ENCODE data around the gene PCBP3.

PCBP3 gene

DNA sequence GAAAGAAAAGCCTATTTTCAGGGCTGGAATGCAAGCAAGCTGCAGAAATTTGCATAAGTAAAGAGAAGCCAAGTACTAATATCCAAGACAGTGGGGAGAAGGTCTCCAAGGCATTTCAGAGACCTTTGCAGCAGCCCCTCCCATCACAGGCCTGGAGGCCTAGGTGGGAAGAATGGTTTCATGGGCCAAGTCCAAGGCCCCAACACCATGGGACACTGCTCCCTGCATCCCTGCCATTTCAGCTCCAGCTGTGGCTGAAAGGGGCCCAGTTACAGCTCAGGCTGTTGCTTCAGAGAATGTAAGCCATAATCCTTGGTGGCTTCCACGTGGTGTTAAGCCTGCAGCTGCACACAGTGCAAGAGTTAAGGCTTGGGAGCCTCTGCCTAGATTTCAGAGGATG lies 321.1 kb downstream of the PCBP3 start:
- no peak overlapping the region for H3K4me3 ChIP-seq
- TF ChIP-seq, protein P1, sequence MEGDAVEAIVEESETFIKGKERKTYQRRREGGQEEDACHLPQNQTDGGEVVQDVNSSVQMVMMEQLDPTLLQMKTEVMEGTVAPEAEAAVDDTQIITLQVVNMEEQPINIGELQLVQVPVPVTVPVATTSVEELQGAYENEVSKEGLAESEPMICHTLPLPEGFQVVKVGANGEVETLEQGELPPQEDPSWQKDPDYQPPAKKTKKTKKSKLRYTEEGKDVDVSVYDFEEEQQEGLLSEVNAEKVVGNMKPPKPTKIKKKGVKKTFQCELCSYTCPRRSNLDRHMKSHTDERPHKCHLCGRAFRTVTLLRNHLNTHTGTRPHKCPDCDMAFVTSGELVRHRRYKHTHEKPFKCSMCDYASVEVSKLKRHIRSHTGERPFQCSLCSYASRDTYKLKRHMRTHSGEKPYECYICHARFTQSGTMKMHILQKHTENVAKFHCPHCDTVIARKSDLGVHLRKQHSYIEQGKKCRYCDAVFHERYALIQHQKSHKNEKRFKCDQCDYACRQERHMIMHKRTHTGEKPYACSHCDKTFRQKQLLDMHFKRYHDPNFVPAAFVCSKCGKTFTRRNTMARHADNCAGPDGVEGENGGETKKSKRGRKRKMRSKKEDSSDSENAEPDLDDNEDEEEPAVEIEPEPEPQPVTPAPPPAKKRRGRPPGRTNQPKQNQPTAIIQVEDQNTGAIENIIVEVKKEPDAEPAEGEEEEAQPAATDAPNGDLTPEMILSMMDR (IDR thresholded peaks at IDR 0.05): no peak

DNA sequence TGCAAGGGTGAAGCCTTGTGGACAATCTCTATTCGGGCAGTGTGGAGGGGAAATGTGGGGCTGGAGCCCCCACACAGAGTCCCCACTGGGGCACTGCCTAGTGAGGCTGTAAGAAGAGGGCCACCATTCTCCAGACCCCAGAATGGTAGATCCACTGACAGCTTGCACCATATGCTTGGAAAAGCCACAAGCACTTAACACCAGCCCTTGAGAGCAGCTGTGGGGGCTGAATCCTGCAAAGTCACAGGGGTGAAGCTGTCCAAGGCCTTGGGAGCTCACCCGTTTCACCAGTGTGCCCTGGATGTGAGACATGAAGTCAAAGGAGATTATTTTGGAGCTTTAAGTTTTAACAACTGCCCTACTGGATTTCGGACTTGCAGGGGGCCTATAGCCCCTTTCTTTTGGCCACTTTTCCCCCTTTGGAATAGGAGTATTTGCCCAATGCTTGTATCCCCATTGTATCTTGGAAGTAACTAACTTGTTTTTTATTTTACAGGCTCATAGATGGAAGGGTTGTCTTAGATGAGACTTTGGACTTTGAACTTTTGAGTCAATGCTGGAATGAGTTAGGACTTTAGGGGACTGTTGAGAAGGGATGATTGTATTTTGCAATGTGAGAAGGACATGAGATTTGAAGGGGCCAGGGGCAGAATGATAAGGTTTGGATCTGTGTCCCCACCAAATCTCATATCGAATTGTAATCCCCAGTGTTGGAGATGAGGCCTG lies 321.7 kb downstream of the PCBP3 start:
- H3K27ac ChIP-seq: no peak overlapping the region
- TF ChIP-seq, protein P1 (IDR thresholded peaks at IDR 0.05): no peak

More for the DNA sequence above, 321.1 kb downstream of the PCBP3 start:
- DNase-seq (ENCODE audit: low spot score): no peak
- H3K27ac ChIP-seq: no peak overlapping the region

DNA sequence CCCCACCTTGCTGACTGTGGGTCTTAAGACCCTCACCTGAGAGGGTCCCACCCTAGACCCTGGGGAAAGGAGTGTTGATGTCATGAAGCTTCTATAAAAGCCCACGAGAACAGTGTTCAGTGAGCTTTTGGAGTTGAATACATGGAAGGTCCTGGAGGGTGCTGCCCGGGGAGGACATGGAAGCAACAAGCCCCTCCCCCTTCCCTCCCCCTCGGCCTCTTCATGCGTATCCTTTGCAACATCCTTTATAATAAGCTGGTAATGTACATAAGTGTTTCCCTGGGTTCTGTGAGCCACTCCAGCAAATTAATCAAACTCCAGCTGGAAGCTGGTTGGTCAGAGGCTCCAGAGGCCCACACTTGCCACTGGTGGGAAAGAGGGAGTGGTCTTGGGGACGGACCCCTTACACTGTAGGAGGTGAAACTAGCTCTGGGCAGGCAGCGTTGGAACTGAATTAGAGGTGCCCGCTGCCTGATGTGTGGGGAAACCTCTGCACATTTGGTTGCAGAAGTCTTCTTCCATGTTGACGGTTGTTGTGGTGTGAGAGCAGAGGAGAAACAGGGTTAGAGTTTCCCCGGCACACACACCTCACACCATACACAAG lies 323.4 kb downstream of the PCBP3 start:
- TF ChIP-seq, protein P1 (IDR thresholded peaks at IDR 0.05): no peak
- no peak for DNase-seq (ENCODE audit: low spot score)
- Histone ChIP-seq H3K4me3 (no peak overlapping the region), H3K27ac (no peak overlapping the region)

More for the DNA sequence above, 321.7 kb downstream of the PCBP3 start:
- H3K4me3 ChIP-seq: no peak overlapping the region
- DNase-seq (ENCODE audit: low spot score): peak; percentile 72

DNA sequence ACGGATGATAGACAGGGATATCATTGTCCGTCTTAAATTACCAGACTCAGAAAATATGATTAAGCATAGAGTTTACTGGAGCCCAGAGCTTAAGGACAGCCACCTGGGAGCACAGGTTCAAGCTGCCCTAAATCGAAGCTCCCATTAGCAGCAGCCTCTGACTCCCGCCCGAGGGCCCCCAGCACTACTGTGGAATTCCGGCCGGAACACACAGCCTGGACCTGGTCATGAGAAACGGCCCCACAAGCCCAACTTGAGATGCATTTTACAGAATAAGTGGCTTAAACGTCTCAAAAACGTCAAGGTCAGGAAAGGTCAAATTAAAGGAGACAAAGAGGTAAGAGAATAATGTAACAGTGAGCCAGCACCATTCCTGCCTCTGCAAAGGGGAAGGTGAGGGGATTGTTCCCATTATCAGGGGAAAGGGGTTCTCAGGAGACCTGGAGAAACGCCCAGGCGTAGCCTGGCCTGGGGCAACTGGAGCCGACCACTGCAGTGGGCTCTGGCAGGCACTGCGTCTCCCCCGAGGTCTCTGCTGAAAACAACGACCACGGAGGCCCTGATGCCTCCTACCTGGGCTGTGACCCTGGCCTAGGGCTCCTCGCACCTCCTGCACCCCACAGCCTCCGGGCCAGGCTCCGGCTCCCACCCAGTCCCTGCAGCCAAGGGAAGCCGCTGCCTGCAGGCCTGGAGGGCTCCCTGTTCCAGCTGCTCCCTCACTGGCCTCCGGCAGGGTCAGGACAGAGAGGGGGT lies 326.6 kb downstream of the PCBP3 start:
- Histone ChIP-seq H3K27ac (peak overlapping the region; percentile 96 to 98), H3K4me3 (no peak overlapping the region)
- peak; percentile 76 for DNase-seq (ENCODE audit: low spot score)
- TF ChIP-seq, protein P1 (IDR thresholded peaks at IDR 0.05): no peak

DNA sequence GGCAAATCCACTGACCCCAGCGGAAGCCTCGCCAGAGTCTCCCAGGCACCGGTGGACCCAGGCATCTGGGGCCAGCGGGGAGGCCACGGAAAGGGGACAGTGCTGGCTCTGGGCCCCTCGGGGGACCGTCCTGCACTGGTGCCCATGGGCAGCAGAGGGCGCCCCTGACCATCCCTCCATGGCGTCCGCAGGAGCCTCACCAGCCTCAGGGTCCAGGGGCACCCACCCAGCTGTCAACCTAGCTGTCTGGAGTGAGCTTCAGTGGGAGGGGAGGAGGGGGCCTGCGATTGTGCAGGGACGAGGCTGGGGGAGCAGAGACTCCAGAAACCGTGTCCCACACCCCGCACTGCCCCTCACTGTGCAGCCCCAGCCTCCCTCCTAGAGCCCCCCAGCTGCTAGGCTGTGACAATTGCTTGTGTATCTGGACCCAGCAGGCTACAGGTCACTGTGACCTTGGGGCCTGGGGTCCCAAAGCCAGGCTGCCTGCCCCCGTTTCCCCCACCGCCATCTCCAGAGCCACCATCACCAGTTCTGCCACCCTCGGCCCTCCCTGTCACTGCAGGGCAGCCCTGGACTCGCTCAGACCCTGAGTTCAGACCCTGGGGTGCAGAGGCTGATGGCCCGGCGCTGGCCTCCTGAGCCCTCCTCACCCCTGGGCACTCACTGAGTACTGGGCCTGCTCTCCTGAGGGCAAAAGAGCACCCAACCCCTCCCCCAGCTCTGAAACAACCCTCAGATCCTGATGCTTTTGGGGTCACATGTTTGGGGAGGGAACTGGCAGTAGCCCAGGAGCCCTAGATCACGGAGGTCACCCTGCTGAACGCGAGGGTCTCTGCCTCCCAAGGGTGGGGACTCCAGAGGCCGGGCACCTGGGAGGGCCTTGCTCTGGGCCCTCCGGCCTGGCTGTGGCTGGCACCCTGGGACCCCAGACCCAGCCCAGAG lies 327.4 kb downstream of the PCBP3 start:
- Histone ChIP-seq H3K27ac (peak overlapping the region; percentile 96 to 98), H3K4me3 (no peak overlapping the region)
- TF ChIP-seq, protein P1 (IDR thresholded peaks at IDR 0.05): peak; percentile 91
- peak; percentile 81 for DNase-seq (ENCODE audit: low spot score)

DNA sequence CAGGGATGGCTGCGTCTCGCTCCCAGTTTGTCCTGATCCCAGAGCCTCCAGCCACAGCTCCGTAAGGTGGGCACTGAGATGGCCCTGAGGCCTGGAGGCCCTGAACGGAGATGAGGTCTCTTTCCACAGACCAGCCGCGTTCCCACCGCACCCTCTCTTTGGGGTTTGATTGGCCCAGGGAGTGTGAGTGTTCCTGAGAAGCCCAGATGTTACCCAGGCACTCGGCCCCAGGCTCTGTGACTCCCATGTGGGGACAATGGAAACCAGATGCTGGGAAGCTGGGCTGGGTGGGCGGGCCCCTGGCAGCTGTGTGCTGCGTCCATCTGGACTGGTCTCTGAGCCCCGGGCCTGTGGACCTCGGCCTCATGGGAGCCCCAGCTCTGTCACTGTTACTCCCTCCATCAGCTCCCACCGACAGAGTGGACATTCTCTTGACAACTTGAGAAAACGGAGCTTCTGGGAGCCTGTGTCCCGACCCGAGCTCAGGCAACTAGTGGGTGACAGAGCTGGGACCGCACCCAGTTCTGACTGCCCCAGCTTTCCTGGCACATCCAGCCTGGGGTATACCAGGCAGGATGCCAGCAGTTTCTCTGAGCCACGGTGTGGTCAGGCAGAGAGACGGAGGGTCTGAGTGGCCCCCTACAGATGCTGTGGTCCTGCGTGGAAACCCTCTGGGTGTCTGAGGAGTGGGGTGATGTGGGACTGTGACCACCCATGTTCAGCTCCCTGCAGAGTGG lies 328.3 kb downstream of the PCBP3 start:
- Histone ChIP-seq H3K27ac (peak overlapping the region; percentile 96 to 98), H3K4me3 (peak overlapping the region; percentile 73)
- TF ChIP-seq, protein P1 (IDR thresholded peaks at IDR 0.05): no peak
- DNase-seq (ENCODE audit: low spot score): peak; percentile 83
